ENCODE measurements around the gene FADS1. TPM values are rescaled to one million over a fixed set of nuclear protein-coding genes. Genes with fewer than 3 reads are reported as not detected.
A peak's percentile ranks its signal among the peaks of the same experiment; 100 is the strongest.

FADS1 gene
- total RNA-seq, 1 experiment from 2014 or later = 105 TPM

GRCh38 chr11:61860054-61860903 is 43.5 kb upstream of the FADS1 start (continued):
- TF ChIP-seq E2F1 (CRISPR knock-in tag; IDR thresholded peaks at IDR 0.05) (no peak), ZNF263 (CRISPR knock-in tag; IDR thresholded peaks at IDR 0.05; ENCODE audit: low read depth) (no peak), IRF2 (CRISPR knock-in tag; IDR thresholded peaks at IDR 0.05; ENCODE audit: borderline replicate concordance, low read depth) (no peak), ETV6 (CRISPR knock-in tag; IDR thresholded peaks at IDR 0.05) (no peak), EMX1 (CRISPR knock-in tag; IDR thresholded peaks at IDR 0.05) (no peak), NFATC4 (CRISPR knock-in tag; IDR thresholded peaks at IDR 0.05) (no peak), ZNF416 (CRISPR knock-in tag; IDR thresholded peaks at IDR 0.05) (no peak), FOXK1 (CRISPR knock-in tag; IDR thresholded peaks at IDR 0.05) (no peak)
- TF ChIP-seq, protein P1, sequence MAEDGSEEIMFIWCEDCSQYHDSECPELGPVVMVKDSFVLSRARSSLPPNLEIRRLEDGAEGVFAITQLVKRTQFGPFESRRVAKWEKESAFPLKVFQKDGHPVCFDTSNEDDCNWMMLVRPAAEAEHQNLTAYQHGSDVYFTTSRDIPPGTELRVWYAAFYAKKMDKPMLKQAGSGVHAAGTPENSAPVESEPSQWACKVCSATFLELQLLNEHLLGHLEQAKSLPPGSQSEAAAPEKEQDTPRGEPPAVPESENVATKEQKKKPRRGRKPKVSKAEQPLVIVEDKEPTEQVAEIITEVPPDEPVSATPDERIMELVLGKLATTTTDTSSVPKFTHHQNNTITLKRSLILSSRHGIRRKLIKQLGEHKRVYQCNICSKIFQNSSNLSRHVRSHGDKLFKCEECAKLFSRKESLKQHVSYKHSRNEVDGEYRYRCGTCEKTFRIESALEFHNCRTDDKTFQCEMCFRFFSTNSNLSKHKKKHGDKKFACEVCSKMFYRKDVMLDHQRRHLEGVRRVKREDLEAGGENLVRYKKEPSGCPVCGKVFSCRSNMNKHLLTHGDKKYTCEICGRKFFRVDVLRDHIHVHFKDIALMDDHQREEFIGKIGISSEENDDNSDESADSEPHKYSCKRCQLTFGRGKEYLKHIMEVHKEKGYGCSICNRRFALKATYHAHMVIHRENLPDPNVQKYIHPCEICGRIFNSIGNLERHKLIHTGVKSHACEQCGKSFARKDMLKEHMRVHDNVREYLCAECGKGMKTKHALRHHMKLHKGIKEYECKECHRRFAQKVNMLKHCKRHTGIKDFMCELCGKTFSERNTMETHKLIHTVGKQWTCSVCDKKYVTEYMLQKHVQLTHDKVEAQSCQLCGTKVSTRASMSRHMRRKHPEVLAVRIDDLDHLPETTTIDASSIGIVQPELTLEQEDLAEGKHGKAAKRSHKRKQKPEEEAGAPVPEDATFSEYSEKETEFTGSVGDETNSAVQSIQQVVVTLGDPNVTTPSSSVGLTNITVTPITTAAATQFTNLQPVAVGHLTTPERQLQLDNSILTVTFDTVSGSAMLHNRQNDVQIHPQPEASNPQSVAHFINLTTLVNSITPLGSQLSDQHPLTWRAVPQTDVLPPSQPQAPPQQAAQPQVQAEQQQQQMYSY (CRISPR knock-in tag; IDR thresholded peaks at IDR 0.05) = no peak

GRCh38 chr11:61855939-61856680 is 39.3 kb upstream of the FADS1 start:
- peaks cover 65% of the 10 kb centered on the region for H3K36me3 Mint-ChIP-seq
- no peaks in the 10 kb centered on the region for H3K27me3 Mint-ChIP-seq (ENCODE audit: low read depth)
- POLR2A ChIA-PET = no interaction called here
- CTCF ChIA-PET = no interaction called here
- no peaks in the 10 kb centered on the region for H3K4me1 Mint-ChIP-seq
- no peak for ATAC-seq
- H3K9me3 Mint-ChIP-seq = no peaks in the 10 kb centered on the region
- H3K4me3 Mint-ChIP-seq = no peak overlapping the region
- no peak for DNase-seq (ENCODE audit: low spot score)
- peak overlapping the region; percentile 63 for H3K27ac Mint-ChIP-seq
- TF ChIP-seq ZNF423 (CRISPR knock-in tag; IDR thresholded peaks at IDR 0.05) (no peak), STAT6 (CRISPR knock-in tag; conservative IDR thresholded peaks at IDR 0.05; ENCODE audit: low read depth) (no peak), TEAD4 (CRISPR knock-in tag; IDR thresholded peaks at IDR 0.05) (no peak), ATF3 (CRISPR knock-in tag; conservative IDR thresholded peaks at IDR 0.05) (no peak), ZNF121 (CRISPR knock-in tag; IDR thresholded peaks at IDR 0.05) (no peak), GRHL2 (CRISPR knock-in tag; IDR thresholded peaks at IDR 0.05; ENCODE audit: insufficient replicate concordance, severe bottlenecking) (no peak), TP53 (CRISPR knock-in tag; IDR thresholded peaks at IDR 0.05) (no peak), CTCF (IDR thresholded peaks at IDR 0.05) (no peak), GTF2I (CRISPR knock-in tag; conservative IDR thresholded peaks at IDR 0.05) (no peak), GABPB1 (CRISPR knock-in tag; IDR thresholded peaks at IDR 0.05) (no peak), RELA (CRISPR knock-in tag; IDR thresholded peaks at IDR 0.05; ENCODE audit: borderline replicate concordance) (no peak), JAZF1 (CRISPR knock-in tag; IDR thresholded peaks at IDR 0.05) (no peak), FOXK1 (CRISPR knock-in tag; IDR thresholded peaks at IDR 0.05) (no peak), SMAD3 (CRISPR knock-in tag; IDR thresholded peaks at IDR 0.05; ENCODE audit: borderline replicate concordance) (no peak), MXD4 (CRISPR knock-in tag; IDR thresholded peaks at IDR 0.05; ENCODE audit: borderline replicate concordance) (no peak), SMAD4 (CRISPR knock-in tag; IDR thresholded peaks at IDR 0.05) (no peak)
- TF ChIP-seq, protein P2, sequence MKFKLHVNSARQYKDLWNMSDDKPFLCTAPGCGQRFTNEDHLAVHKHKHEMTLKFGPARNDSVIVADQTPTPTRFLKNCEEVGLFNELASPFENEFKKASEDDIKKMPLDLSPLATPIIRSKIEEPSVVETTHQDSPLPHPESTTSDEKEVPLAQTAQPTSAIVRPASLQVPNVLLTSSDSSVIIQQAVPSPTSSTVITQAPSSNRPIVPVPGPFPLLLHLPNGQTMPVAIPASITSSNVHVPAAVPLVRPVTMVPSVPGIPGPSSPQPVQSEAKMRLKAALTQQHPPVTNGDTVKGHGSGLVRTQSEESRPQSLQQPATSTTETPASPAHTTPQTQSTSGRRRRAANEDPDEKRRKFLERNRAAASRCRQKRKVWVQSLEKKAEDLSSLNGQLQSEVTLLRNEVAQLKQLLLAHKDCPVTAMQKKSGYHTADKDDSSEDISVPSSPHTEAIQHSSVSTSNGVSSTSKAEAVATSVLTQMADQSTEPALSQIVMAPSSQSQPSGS (CRISPR knock-in tag; IDR thresholded peaks at IDR 0.05; ENCODE audit: borderline replicate concordance, low read depth) = no peak
